Liver (tissue), 3 donors: ENCODE measurements around the gene MST1.

Experiments used
- JUND ChIP-seq, 2 donors: IDR thresholded peaks; 2 replicates each; pipeline ENCODE4 v1.6.1; 2016; ENCODE audit warnings: antibody characterized with exemption in 2 of 2
- RAD21 ChIP-seq, 2 donors: IDR thresholded peaks; 2 replicates each; pipeline ENCODE4 v1.6.1; 2016; ENCODE audit warnings: antibody characterized with exemption in 2 of 2, mild to moderate bottlenecking in 2 of 2
- YY1 ChIP-seq: IDR thresholded peaks from 2 replicates; pipeline ENCODE4 v1.6.1; 2016; ENCODE audit warnings: antibody characterized with exemption, mild to moderate bottlenecking
- TF ChIP-seq, protein P1 (sequence below): fragments of 150-350 bp; IDR thresholded peaks from 2 replicates; pipeline ENCODE4 v1.5.1; 2017; ENCODE audit warnings: improper control_type of control experiment, low read depth, low read length; ENCODE audit not compliant: missing input control
- TF ChIP-seq, protein P2 (sequence below): IDR thresholded peaks from 2 replicates; pipeline ENCODE4 v1.6.1; 2016; ENCODE audit warnings: antibody characterized with exemption
- TF ChIP-seq, protein P3 (sequence below): IDR thresholded peaks from 2 replicates; pipeline ENCODE4 v1.6.1; 2016; ENCODE audit warnings: antibody characterized with exemption, mild to moderate bottlenecking
- donor health status: healthy.
- donor health status: healthy.

DNA sequence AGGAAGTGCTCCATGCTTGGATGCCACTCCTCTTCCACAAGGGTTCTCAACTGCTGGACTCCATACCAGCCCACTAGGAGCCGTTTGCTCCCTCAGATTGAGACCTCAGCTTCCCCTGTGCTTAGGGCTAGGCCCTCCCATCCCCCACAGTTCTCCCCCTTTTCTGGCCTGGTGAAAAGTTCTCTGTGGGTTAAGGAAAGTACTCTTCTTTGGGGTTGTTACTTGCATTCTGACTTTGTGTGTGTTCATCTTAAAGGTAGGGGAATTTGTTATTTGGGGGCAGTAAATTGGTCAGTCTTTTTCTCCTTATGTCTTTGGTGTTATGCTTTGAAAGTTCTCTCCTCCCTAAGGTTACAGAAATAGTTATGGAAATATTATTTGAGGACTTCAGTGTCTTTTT is 39.1 kb downstream of the MST1 start:
- TF ChIP-seq, protein P1, sequence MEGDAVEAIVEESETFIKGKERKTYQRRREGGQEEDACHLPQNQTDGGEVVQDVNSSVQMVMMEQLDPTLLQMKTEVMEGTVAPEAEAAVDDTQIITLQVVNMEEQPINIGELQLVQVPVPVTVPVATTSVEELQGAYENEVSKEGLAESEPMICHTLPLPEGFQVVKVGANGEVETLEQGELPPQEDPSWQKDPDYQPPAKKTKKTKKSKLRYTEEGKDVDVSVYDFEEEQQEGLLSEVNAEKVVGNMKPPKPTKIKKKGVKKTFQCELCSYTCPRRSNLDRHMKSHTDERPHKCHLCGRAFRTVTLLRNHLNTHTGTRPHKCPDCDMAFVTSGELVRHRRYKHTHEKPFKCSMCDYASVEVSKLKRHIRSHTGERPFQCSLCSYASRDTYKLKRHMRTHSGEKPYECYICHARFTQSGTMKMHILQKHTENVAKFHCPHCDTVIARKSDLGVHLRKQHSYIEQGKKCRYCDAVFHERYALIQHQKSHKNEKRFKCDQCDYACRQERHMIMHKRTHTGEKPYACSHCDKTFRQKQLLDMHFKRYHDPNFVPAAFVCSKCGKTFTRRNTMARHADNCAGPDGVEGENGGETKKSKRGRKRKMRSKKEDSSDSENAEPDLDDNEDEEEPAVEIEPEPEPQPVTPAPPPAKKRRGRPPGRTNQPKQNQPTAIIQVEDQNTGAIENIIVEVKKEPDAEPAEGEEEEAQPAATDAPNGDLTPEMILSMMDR, result no peak
- TF ChIP-seq, protein P2, sequence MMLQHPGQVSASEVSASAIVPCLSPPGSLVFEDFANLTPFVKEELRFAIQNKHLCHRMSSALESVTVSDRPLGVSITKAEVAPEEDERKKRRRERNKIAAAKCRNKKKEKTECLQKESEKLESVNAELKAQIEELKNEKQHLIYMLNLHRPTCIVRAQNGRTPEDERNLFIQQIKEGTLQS, result no peak
- no peak for TF ChIP-seq JUND (IDR thresholded peaks at IDR 0.05)
- TF ChIP-seq RAD21 (IDR thresholded peaks at IDR 0.05), result no peak
- TF ChIP-seq, protein P3, sequence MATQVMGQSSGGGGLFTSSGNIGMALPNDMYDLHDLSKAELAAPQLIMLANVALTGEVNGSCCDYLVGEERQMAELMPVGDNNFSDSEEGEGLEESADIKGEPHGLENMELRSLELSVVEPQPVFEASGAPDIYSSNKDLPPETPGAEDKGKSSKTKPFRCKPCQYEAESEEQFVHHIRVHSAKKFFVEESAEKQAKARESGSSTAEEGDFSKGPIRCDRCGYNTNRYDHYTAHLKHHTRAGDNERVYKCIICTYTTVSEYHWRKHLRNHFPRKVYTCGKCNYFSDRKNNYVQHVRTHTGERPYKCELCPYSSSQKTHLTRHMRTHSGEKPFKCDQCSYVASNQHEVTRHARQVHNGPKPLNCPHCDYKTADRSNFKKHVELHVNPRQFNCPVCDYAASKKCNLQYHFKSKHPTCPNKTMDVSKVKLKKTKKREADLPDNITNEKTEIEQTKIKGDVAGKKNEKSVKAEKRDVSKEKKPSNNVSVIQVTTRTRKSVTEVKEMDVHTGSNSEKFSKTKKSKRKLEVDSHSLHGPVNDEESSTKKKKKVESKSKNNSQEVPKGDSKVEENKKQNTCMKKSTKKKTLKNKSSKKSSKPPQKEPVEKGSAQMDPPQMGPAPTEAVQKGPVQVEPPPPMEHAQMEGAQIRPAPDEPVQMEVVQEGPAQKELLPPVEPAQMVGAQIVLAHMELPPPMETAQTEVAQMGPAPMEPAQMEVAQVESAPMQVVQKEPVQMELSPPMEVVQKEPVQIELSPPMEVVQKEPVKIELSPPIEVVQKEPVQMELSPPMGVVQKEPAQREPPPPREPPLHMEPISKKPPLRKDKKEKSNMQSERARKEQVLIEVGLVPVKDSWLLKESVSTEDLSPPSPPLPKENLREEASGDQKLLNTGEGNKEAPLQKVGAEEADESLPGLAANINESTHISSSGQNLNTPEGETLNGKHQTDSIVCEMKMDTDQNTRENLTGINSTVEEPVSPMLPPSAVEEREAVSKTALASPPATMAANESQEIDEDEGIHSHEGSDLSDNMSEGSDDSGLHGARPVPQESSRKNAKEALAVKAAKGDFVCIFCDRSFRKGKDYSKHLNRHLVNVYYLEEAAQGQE, result no peak
- TF ChIP-seq YY1, result no peak
